CD4-positive, alpha-beta memory T cell (primary cell): ENCODE measurements around the gene PTGES2. TPM values are rescaled to one million over a fixed set of nuclear protein-coding genes. Genes with fewer than 3 reads are reported as not detected.

Experiments
- CTCF ChIA-PET: fragments of 350-600 bp; sonication (Branson Sonifier 250); formaldehyde crosslinking; loops from one replicate; lab custom pipeline; 2021; ENCODE audit warnings: inconsistent platforms; ENCODE audit not compliant: partially characterized antibody; lab: Charles Lee
- POLR2A ChIA-PET: fragments of 350-600 bp; sonication (Branson Sonifier 250); formaldehyde crosslinking; loops from one replicate; lab custom pipeline; 2021; ENCODE audit not compliant: partially characterized antibody; lab: Charles Lee
- DNase-seq, 5 donors: peaks; one replicate each; pipeline versions ENCODE4 v3.0.0 to v3.0.0-alpha.2; 2020 to 2022; ENCODE audit warnings: mixed read lengths in 1 of 5
- H3K27ac ChIP-seq: one replicate; pipeline ENCODE4 v1.7.0; 2013; ENCODE audit warnings: low read depth, low read length
- H3K27me3 ChIP-seq: 2 replicates; pipeline ENCODE4 v1.7.0; 2013; ENCODE audit warnings: mild to moderate bottlenecking, low read length, moderate library complexity; ENCODE audit not compliant: insufficient read depth
- H3K36me3 ChIP-seq: 2 replicates; pipeline ENCODE4 v1.7.0; 2013; ENCODE audit warnings: mild to moderate bottlenecking, low read length, moderate library complexity; ENCODE audit not compliant: insufficient read depth
- H3K4me1 ChIP-seq: 2 replicates; pipeline ENCODE4 v1.7.0; 2013; ENCODE audit warnings: mild to moderate bottlenecking, low read length, moderate library complexity; ENCODE audit not compliant: insufficient read depth
- H3K4me3 ChIP-seq, 2 donors: one replicate each; pipeline ENCODE4 v1.7.0; 2013; ENCODE audit warnings: low read length in 2 of 2, mild to moderate bottlenecking in 1 of 2
- H3K9me3 ChIP-seq, 2 donors: one replicate each; pipeline ENCODE4 v1.7.0; 2013; ENCODE audit warnings: low read length in 2 of 2, control low read depth in 1 of 2; ENCODE audit not compliant: control insufficient read depth in 1 of 2
- H3K27ac Mint-ChIP-seq, 7 donors: one replicate each; pipeline ENCODE4 v1.8.0; 2020 to 2021; ENCODE audit warnings: mixed read lengths in 7 of 7, mild to moderate bottlenecking in 6 of 7, inconsistent platforms in 3 of 7, moderate library complexity in 3 of 7
- H3K27me3 Mint-ChIP-seq, 2 donors: one replicate each; pipeline ENCODE4 v1.8.0; 2020 to 2021; ENCODE audit warnings: mixed read lengths in 2 of 2
- H3K36me3 Mint-ChIP-seq, 2 donors: one replicate each; pipeline ENCODE4 v1.8.0; 2020 to 2021; ENCODE audit warnings: mixed read lengths in 2 of 2, inconsistent platforms in 1 of 2, mild to moderate bottlenecking in 1 of 2
- H3K4me1 Mint-ChIP-seq, 4 donors: one replicate each; pipeline ENCODE4 v1.8.0; 2020 to 2021; ENCODE audit warnings: mixed read lengths in 4 of 4, mild to moderate bottlenecking in 1 of 4
- H3K4me3 Mint-ChIP-seq, 8 donors: one replicate each; pipeline ENCODE4 v1.8.0; 2020 to 2021; ENCODE audit warnings: mixed read lengths in 8 of 8, mild to moderate bottlenecking in 7 of 8, moderate library complexity in 6 of 8, inconsistent platforms in 3 of 8
- H3K9me3 Mint-ChIP-seq, 8 donors: one replicate each; pipeline ENCODE4 v1.8.0; 2020 to 2021; ENCODE audit warnings: mixed read lengths in 8 of 8, mild to moderate bottlenecking in 5 of 8, inconsistent platforms in 3 of 8, moderate library complexity in 1 of 8
- intact Hi-C: fragments of 100-400 bp; cut with micrococcal nuclease; formaldehyde crosslinking; loops from one replicate; pipeline ENCODE4 v1.15.1; 2023
- polyA plus RNA-seq, 2 donors: library from polyadenylated mRNA; unstranded; fragments of 300-500 nt; fragmentation: Illumina TruSeq; gene quantifications; one replicate each; pipeline ENCODE4 v1.2.3, GENCODE V29; 2021
- total RNA-seq, 2 experiments: library from RNA; stranded (reverse); gene quantifications; one replicate each; pipeline ENCODE4 v1.2.3, GENCODE V29; 2021

The PTGES2 gene
- total RNA-seq: 10 to 100 TPM; 51.8 to 57.9 TPM
- 10 to 100 TPM; 47.5 to 48.8 TPM for polyA plus RNA-seq

- POLR2A ChIA-PET: interaction anchor here (0.8 to 2.5 kb wide), 12 partner anchors 8 to 348 kb away, joined by 3 to 21 read pairs (median 5); partner anchors contain the start of genes BBLN, GOLGA2, NAIF1 and SLC25A25
- no peaks in the 10 kb centered on the region for H3K9me3 ChIP-seq
- H3K9me3 Mint-ChIP-seq: peaks cover 0 to 2% (median 0%) of the 10 kb centered on the region in 8 donors
- H3K36me3 ChIP-seq: peaks cover 12% of the 10 kb centered on the region
- no peaks in the 10 kb centered on the region for H3K27me3 ChIP-seq
- peaks cover 0 to 23% of the 10 kb centered on the region in 2 donors for H3K36me3 Mint-ChIP-seq
- DNase-seq: peak; percentile 82 to 87 (median 84)
- H3K27me3 Mint-ChIP-seq: peaks cover 0 to under 1% of the 10 kb centered on the region in 2 donors
- CTCF ChIA-PET: interaction anchor here (1.5 to 2.2 kb wide), 3 partner anchors 10 to 30 kb away, joined by 4 to 10 read pairs (median 6); no protein-coding TSS in a partner anchor
- intact Hi-C loops: loop anchor here (10.0 kb wide), 1 partner anchor 393 kb away; the partner anchor contains the start of gene TOR2A
- peak within 1 kb of the TSS; percentile 98 to 100 (median 99) for H3K27ac Mint-ChIP-seq
- peak within 1 kb of the TSS; percentile 96 to 100 (median 99) for H3K4me3 Mint-ChIP-seq
- peak within 1 kb of the TSS; percentile 86 to 95 for H3K4me3 ChIP-seq
- peaks cover 24 to 46% (median 33%) of the 10 kb centered on the region in 4 donors for H3K4me1 Mint-ChIP-seq
- peak within 1 kb of the TSS; percentile 81 for H3K27ac ChIP-seq
- H3K4me1 ChIP-seq: peaks cover 37% of the 10 kb centered on the region
Observed at GRCh38 chr9:128127568-128127989, at the start of gene PTGES2. Gene PTGES2, minus strand, starts transcription at chr9:128127729. Its CDS starts 12 bp downstream, at chr9:128127717.

GRCh38 chr9:128175726-128176125 lies 48.2 kb upstream of the PTGES2 start:
- POLR2A ChIA-PET: no interaction called here

GRCh38 chr9:128175102-128175563 lies 47.6 kb upstream of the PTGES2 start:
- H3K4me3 Mint-ChIP-seq: no peak overlapping the region
- Histone ChIP-seq H3K4me1 (no peaks in the 10 kb centered on the region), H3K4me3 (no peak overlapping the region), H3K9me3 (no peaks in the 10 kb centered on the region), H3K27me3 (no peaks in the 10 kb centered on the region), H3K36me3 (peaks cover 38% of the 10 kb centered on the region), H3K27ac (no peak overlapping the region)
- CTCF ChIA-PET: interaction anchor here (1.3 kb wide), 1 partner anchor 57 kb away, joined by 3 read pairs; no protein-coding TSS in a partner anchor
- DNase-seq: no peak
- POLR2A ChIA-PET: interaction anchor here (0.7 kb wide), 1 partner anchor 100 kb away, joined by 3 read pairs; no protein-coding TSS in a partner anchor
- H3K27me3 Mint-ChIP-seq: no peaks in the 10 kb centered on the region
- H3K36me3 Mint-ChIP-seq: peaks cover 33 to 46% of the 10 kb centered on the region in 2 donors
- no peaks in the 10 kb centered on the region for H3K9me3 Mint-ChIP-seq
- no peaks in the 10 kb centered on the region for H3K4me1 Mint-ChIP-seq
- peak overlapping the region in 1 of 7 donors; percentile 53 for H3K27ac Mint-ChIP-seq
- intact Hi-C loops: no loop called here

More at GRCh38 chr9:128175726-128176125, 48.2 kb upstream of the PTGES2 start:
- intact Hi-C loops: no loop called here
- Mint-ChIP-seq H3K36me3 (peaks cover 36 to 44% of the 10 kb centered on the region in 2 donors), H3K4me3 (no peak overlapping the region), H3K9me3 (no peaks in the 10 kb centered on the region), H3K27me3 (no peaks in the 10 kb centered on the region), H3K4me1 (no peaks in the 10 kb centered on the region), H3K27ac (peak overlapping the region in 1 of 7 donors; percentile 22)
- H3K27me3 ChIP-seq: no peaks in the 10 kb centered on the region
- H3K36me3 ChIP-seq: peaks cover 42% of the 10 kb centered on the region
- H3K4me3 ChIP-seq: no peak overlapping the region
- H3K9me3 ChIP-seq: no peaks in the 10 kb centered on the region
- no peaks in the 10 kb centered on the region for H3K4me1 ChIP-seq
- H3K27ac ChIP-seq: no peak overlapping the region
- DNase-seq: no peak
- CTCF ChIA-PET: interaction anchor here (1.3 kb wide), 1 partner anchor 58 kb away, joined by 3 read pairs; no protein-coding TSS in a partner anchor

GRCh38 chr9:128174062-128174461 lies 46.5 kb upstream of the PTGES2 start:
- Histone ChIP-seq H3K9me3 (no peaks in the 10 kb centered on the region), H3K4me1 (no peaks in the 10 kb centered on the region), H3K36me3 (peaks cover 42% of the 10 kb centered on the region), H3K27me3 (no peaks in the 10 kb centered on the region), H3K4me3 (no peak overlapping the region), H3K27ac (no peak overlapping the region)
- DNase-seq: no peak
- POLR2A ChIA-PET: interaction anchor here (0.6 kb wide), 1 partner anchor 56 kb away, joined by 3 read pairs; no protein-coding TSS in a partner anchor
- CTCF ChIA-PET: interaction anchor here (1.3 kb wide), 1 partner anchor 56 kb away, joined by 3 read pairs; no protein-coding TSS in a partner anchor
- H3K27ac Mint-ChIP-seq: no peak overlapping the region
- no peaks in the 10 kb centered on the region for H3K4me1 Mint-ChIP-seq
- H3K27me3 Mint-ChIP-seq: no peaks in the 10 kb centered on the region
- H3K9me3 Mint-ChIP-seq: no peaks in the 10 kb centered on the region
- H3K4me3 Mint-ChIP-seq: no peak overlapping the region
- intact Hi-C loops: no loop called here
- H3K36me3 Mint-ChIP-seq: peaks cover 30 to 50% of the 10 kb centered on the region in 2 donors

GRCh38 chr9:128169925-128170324 lies 42.4 kb upstream of the PTGES2 start:
- peaks cover 34% of the 10 kb centered on the region for H3K36me3 ChIP-seq
- Mint-ChIP-seq H3K27me3 (no peaks in the 10 kb centered on the region), H3K4me1 (peaks cover 0 to 2% (median 0%) of the 10 kb centered on the region in 4 donors), H3K36me3 (peaks cover 25 to 48% of the 10 kb centered on the region in 2 donors), H3K27ac (peak overlapping the region in 1 of 7 donors; percentile 6), H3K4me3 (no peak overlapping the region), H3K9me3 (no peaks in the 10 kb centered on the region)
- ChIA-PET CTCF (no interaction called here), POLR2A (interaction anchor here (1.3 kb wide), 1 partner anchor 8 kb away, joined by 4 read pairs; no protein-coding TSS in a partner anchor)
- no peak overlapping the region for H3K27ac ChIP-seq
- H3K9me3 ChIP-seq: no peaks in the 10 kb centered on the region
- no peak overlapping the region for H3K4me3 ChIP-seq
- no peaks in the 10 kb centered on the region for H3K27me3 ChIP-seq
- no peaks in the 10 kb centered on the region for H3K4me1 ChIP-seq
- intact Hi-C loops: no loop called here
- DNase-seq: no peak

GRCh38 chr9:128169492-128169891 lies 42.0 kb upstream of the PTGES2 start:
- no peak overlapping the region for H3K27ac ChIP-seq
- H3K36me3 Mint-ChIP-seq: peaks cover 22 to 46% of the 10 kb centered on the region in 2 donors
- no peaks in the 10 kb centered on the region for H3K9me3 ChIP-seq
- no peak overlapping the region for H3K4me3 ChIP-seq
- H3K27me3 ChIP-seq: no peaks in the 10 kb centered on the region
- ChIA-PET POLR2A (interaction anchor here (2.3 kb wide), 1 partner anchor 10 kb away, joined by 13 read pairs; the partner anchor contains the start of gene BBLN), CTCF (no interaction called here)
- H3K9me3 Mint-ChIP-seq: no peaks in the 10 kb centered on the region
- no peaks in the 10 kb centered on the region for H3K4me1 ChIP-seq
- peak overlapping the region in 2 of 7 donors; percentile 52 to 65 for H3K27ac Mint-ChIP-seq
- peaks cover 37% of the 10 kb centered on the region for H3K36me3 ChIP-seq
- intact Hi-C loops: no loop called here
- H3K4me1 Mint-ChIP-seq: peaks cover 0 to 2% (median 0%) of the 10 kb centered on the region in 4 donors
- no peaks in the 10 kb centered on the region for H3K27me3 Mint-ChIP-seq
- no peak overlapping the region for H3K4me3 Mint-ChIP-seq
- no peak for DNase-seq

GRCh38 chr9:128168731-128169308 lies 41.3 kb upstream of the PTGES2 start:
- Mint-ChIP-seq H3K4me1 (peaks cover 0 to 2% (median 0%) of the 10 kb centered on the region in 4 donors), H3K36me3 (peaks cover 22 to 50% of the 10 kb centered on the region in 2 donors), H3K27me3 (no peaks in the 10 kb centered on the region), H3K9me3 (no peaks in the 10 kb centered on the region), H3K4me3 (no peak overlapping the region), H3K27ac (peak overlapping the region in 4 of 7 donors; percentile 8 to 43 (median 28))
- Histone ChIP-seq H3K4me1 (no peaks in the 10 kb centered on the region), H3K9me3 (no peaks in the 10 kb centered on the region), H3K4me3 (no peak overlapping the region), H3K36me3 (peaks cover 44% of the 10 kb centered on the region), H3K27ac (no peak overlapping the region), H3K27me3 (no peaks in the 10 kb centered on the region)
- POLR2A ChIA-PET: interaction anchor here (2.3 kb wide), 1 partner anchor 9 kb away, joined by 13 read pairs; the partner anchor contains the start of gene BBLN
- no peak for DNase-seq
- intact Hi-C loops: no loop called here
- CTCF ChIA-PET: no interaction called here
